HepG2 (cell line): Measurements from ENCODE around the gene PEX11B. TPM values are rescaled to one million over a fixed set of nuclear protein-coding genes. Genes with fewer than 3 reads are reported as not detected.

Source experiments
- ATAC-seq: fragments of 200-7000 bp; cut with Tn5 transposase; 3 replicates; pipeline ENCODE4 v1.9.1; 2020; ENCODE audit warnings: mild to moderate bottlenecking, moderate library complexity
- BruUV-seq: library from RNA; stranded (reverse); fragments of 400-500 nt; replicated peaks from 2 replicates; lab custom pipeline; 2021; lab: Mats Ljungman, UMichigan
- CTCF ChIA-PET: fragments of 300-600 bp; formaldehyde crosslinking; extraction: SDS; loops from one replicate; lab custom pipeline; 2021; ENCODE audit warnings: low total read pairs, inconsistent platforms, low intra/inter-chr PET ratio; lab: Yijun Ruan, JAX
- POLR2A ChIA-PET: fragments of 350-600 bp; sonication (Branson Sonifier 250); formaldehyde crosslinking; loops from one replicate; lab custom pipeline; 2020; ENCODE audit warnings: antibody characterized with exemption, inconsistent platforms; lab: Yijun Ruan, JAX
- DNase-seq: peaks from one replicate; pipeline ENCODE4 v3.0.0-alpha.2; 2015; ENCODE audit warnings: low spot score
- FAIRE-seq: peaks from 3 replicates; lab custom pipeline; 2011; peaks lifted over from hg19 to GRCh38; lab: Jason Lieb, UNC
- H2AFZ ChIP-seq: one replicate; pipeline ENCODE4 v1.6.1; 2011; ENCODE audit warnings: low read length, inconsistent platforms
- H3K27ac ChIP-seq: fragments of 300-600 bp; 3 replicates; pipeline ENCODE4 v1.8.0; 2011; ENCODE audit warnings: mixed run types, mild to moderate bottlenecking, mixed read lengths, low read length, inconsistent platforms; ENCODE audit not compliant: insufficient read depth; ENCODE audit errors: extremely low read length
- H3K27me3 ChIP-seq, 2 experiments: fragments of 200-600 bp in 1 of 2; 2 replicates in 1 of 2; 3 replicates in 1 of 2; pipeline versions ENCODE4 v1.6.0 to v1.8.0; 2011; ENCODE audit warnings: low read length in 2 of 2, mild to moderate bottlenecking in 2 of 2, moderate library complexity in 2 of 2, inconsistent platforms in 1 of 2; ENCODE audit not compliant: insufficient read depth in 2 of 2, control insufficient read depth in 1 of 2
- H3K36me3 ChIP-seq, 2 experiments: fragments of 200-600 bp in 1 of 2; replicated peaks in 1 of 2; 2 replicates in 1 of 2; 3 replicates in 1 of 2; pipeline versions ENCODE4 v1.5.1 to v1.8.0; 2011; ENCODE audit warnings: low read length in 2 of 2, inconsistent platforms in 1 of 2; ENCODE audit not compliant: insufficient read depth in 2 of 2, control insufficient read depth in 1 of 2
- H3K4me1 ChIP-seq: 2 replicates; pipeline ENCODE4 v1.5.1; 2012; ENCODE audit warnings: low read length, inconsistent platforms; ENCODE audit not compliant: insufficient read depth
- H3K4me2 ChIP-seq: 2 replicates; pipeline ENCODE4 v1.6.0; 2011; ENCODE audit warnings: low read depth, low read length, inconsistent platforms
- H3K4me3 ChIP-seq, 3 experiments: fragments of 200-600 bp in 1 of 3; sonication (generic), shearing (Covaris generic) in 1 of 3; replicated peaks in 1 of 3; 2 replicates each; pipeline ENCODE4 v1.5.1; 2011 to 2016; ENCODE audit warnings: low read length in 3 of 3, inconsistent platforms in 2 of 3, low read depth in 2 of 3, mild to moderate bottlenecking in 2 of 3, control low read depth in 1 of 3, mixed read lengths in 1 of 3; ENCODE audit not compliant: insufficient read depth in 1 of 3
- H3K79me2 ChIP-seq: one replicate; pipeline ENCODE4 v1.6.1; 2011; ENCODE audit warnings: low read length, inconsistent platforms; ENCODE audit not compliant: insufficient read depth
- H3K9ac ChIP-seq: 2 replicates; pipeline ENCODE4 v1.6.0; 2011; ENCODE audit warnings: mild to moderate bottlenecking, low read depth, low read length, inconsistent platforms; ENCODE audit not compliant: insufficient read depth
- H3K9me3 ChIP-seq: 2 replicates; pipeline ENCODE4 v1.5.1; 2012; ENCODE audit warnings: mild to moderate bottlenecking, low read length
- H4K20me1 ChIP-seq: 2 replicates; pipeline ENCODE4 v1.6.0; 2011; ENCODE audit warnings: inconsistent platforms, mild to moderate bottlenecking, low read length, moderate library complexity; ENCODE audit not compliant: insufficient read depth
- ATF1 ChIP-seq: IDR thresholded peaks from 2 replicates; pipeline ENCODE4 v1.6.1; 2016; ENCODE audit warnings: mild to moderate bottlenecking, control low read depth
- FOXC1 ChIP-seq: sonication (generic); formaldehyde crosslinking; IDR thresholded peaks from 2 replicates; pipeline ENCODE4 v1.8.0; 2022; ENCODE audit warnings: mild to moderate bottlenecking, missing genetic modification reagents, borderline replicate concordance
- LBX2 ChIP-seq: sonication (generic); formaldehyde crosslinking; IDR thresholded peaks from 2 replicates; pipeline ENCODE4 v1.5.0; 2020; ENCODE audit warnings: missing genetic modification reagents, mild to moderate bottlenecking, borderline replicate concordance
- POLR2G ChIP-seq: fragments of 200-400 bp; formaldehyde crosslinking; IDR thresholded peaks from 2 replicates; pipeline ENCODE4 v1.6.1; 2018; ENCODE audit warnings: mild to moderate bottlenecking, low read depth, low read length, moderate library complexity
- SIX4 ChIP-seq: sonication (generic); formaldehyde crosslinking; IDR thresholded peaks from 2 replicates; pipeline ENCODE4 v1.4.0; 2020; ENCODE audit warnings: missing genetic modification reagents
- ZBTB26 ChIP-seq: IDR thresholded peaks from 2 replicates; pipeline ENCODE4 v1.6.1; 2016; ENCODE audit warnings: missing compliant biosample characterization, missing genetic modification reagents, borderline replicate concordance
- ZNF263 ChIP-seq: sonication (generic); formaldehyde crosslinking; IDR thresholded peaks from 2 replicates; pipeline ENCODE4 v1.4.0; 2020; ENCODE audit warnings: missing genetic modification reagents
- ZNF343 ChIP-seq: sonication (generic); formaldehyde crosslinking; IDR thresholded peaks from 2 replicates; pipeline ENCODE4 v1.4.0; 2020; ENCODE audit warnings: mild to moderate bottlenecking, missing genetic modification reagents
- ZNF790 ChIP-seq: sonication (generic); formaldehyde crosslinking; IDR thresholded peaks from 2 replicates; pipeline ENCODE4 v1.8.0; 2022; ENCODE audit warnings: missing genetic modification reagents, mild to moderate bottlenecking, borderline replicate concordance
- ZNF878 ChIP-seq: sonication (generic); formaldehyde crosslinking; IDR thresholded peaks from 2 replicates; pipeline ENCODE4 v1.8.1; 2023; ENCODE audit warnings: mild to moderate bottlenecking, missing genetic modification reagents, moderate library complexity
- ZNF891 ChIP-seq: sonication (generic); formaldehyde crosslinking; IDR thresholded peaks from 2 replicates; pipeline ENCODE4 v1.5.0; 2020; ENCODE audit warnings: mild to moderate bottlenecking, missing genetic modification reagents
- WGBS: methylation state at CpG from one replicate; pipeline ENCODE4 v1.1.6; 2017; ENCODE audit warnings: low lambda C conversion rate; 5-methylcytosine and 5-hydroxymethylcytosine counted together
- in situ Hi-C: cut with HindIII; loops from 2 replicates; pipeline ENCODE4 v1.10.0; 2017; ENCODE audit warnings: low pct_unique_long_range_greater_than_20kb; ENCODE audit not compliant: extremely low pct_ligation_motif_present
- intact Hi-C: fragments of 100-400 bp; cut with micrococcal nuclease; formaldehyde crosslinking; loops from one replicate; pipeline ENCODE4 v1.10.0; 2022; ENCODE audit not compliant: unreplicated experiment
- polyA plus RNA-seq, 8 experiments: library from polyadenylated mRNA; depleted of rRNA in 3 of 8; stranded (reverse) in 7 of 8; unstranded in 1 of 8; fragments of >200 nt; fragmentation: Illumina TruSeq in 4 of 8; extraction: Trizol in 4 of 8; gene quantifications; 2 replicates each; pipeline versions ENCODE4 v1.2.1 to v1.2.3, GENCODE V29; 2011 to 2016; ENCODE audit warnings: low read depth in 4 of 8, missing spikeins in 1 of 8, mixed read lengths in 1 of 8; ENCODE audit not compliant: insufficient read depth in 1 of 8
- total RNA-seq, 5 experiments: library from RNA; depleted of rRNA; stranded (reverse); fragments of >200 nt; fragmentation: Illumina TruSeq; extraction: Trizol; gene quantifications; 2 replicates each; pipeline ENCODE4 v1.2.3, GENCODE V29; 2016; ENCODE audit warnings: low read depth in 1 of 5
- TF ChIP-seq, protein P1 (sequence below): sonication (generic); formaldehyde crosslinking; IDR thresholded peaks from 2 replicates; pipeline ENCODE4 v1.4.0; 2020; ENCODE audit warnings: mild to moderate bottlenecking, missing genetic modification reagents, borderline replicate concordance

The PEX11B gene
- total and polyA plus RNA-seq, 2 of the 13 experiments (the other 11 are each of a cell fraction or from before 2014, with no cell fraction given): 21.6 to 48.4 TPM

- TSS peak; percentile 97 for BruUV-seq
- H3K4me3 ChIP-seq: no peak overlapping the region; a peak in 1 of 6 replicates
- no peaks in the 10 kb centered on the region for H4K20me1 ChIP-seq
- DNase-seq (no peak), ATAC-seq (peak; percentile 52), FAIRE-seq (no peak)
- CTCF ChIA-PET: interaction anchor here (1.0 to 3.3 kb wide), 7 partner anchors 8 to 121 kb away, joined by 3 to 93 read pairs (median 7); partner anchors contain the start of genes ITGA10 and RBM8A
- no peaks in the 10 kb centered on the region for H3K9me3 ChIP-seq
- no peaks in the 10 kb centered on the region for H3K27me3 ChIP-seq
- H3K4me2 ChIP-seq: peak overlapping the region; percentile 71
- H2AFZ ChIP-seq: no peak overlapping the region
- H3K4me1 ChIP-seq: peaks cover 81% of the 10 kb centered on the region
- H3K9ac ChIP-seq: peak overlapping the region; percentile 42; the same call in 1 of the 2 replicates
- WGBS: 57% methylated on average over 3 of the region's 3 CpGs
- no peaks in the 10 kb centered on the region for H3K79me2 ChIP-seq
- in situ Hi-C loops (no loop called here), intact Hi-C loops (loop anchor here (1.0 to 5.0 kb wide), 6 partner anchors 18 to 121 kb away; partner anchors contain the start of genes ITGA10, LIX1L, PIAS3 and RBM8A)
- peak overlapping the region; percentile 63 for H3K27ac ChIP-seq
- no peaks in the 10 kb centered on the region for H3K36me3 ChIP-seq
- POLR2A ChIA-PET: interaction anchor here (0.9 to 2.9 kb wide), 16 partner anchors 10 to 160 kb away, joined by 3 to 29 read pairs (median 4); partner anchors contain the start of genes ANKRD34A, ITGA10, NUDT17 and PEX11B
- no peak for TF ChIP-seq LBX2 (CRISPR knock-in tag)
- 0 out of 2 replicates have a peak, but pooled peaks have one; percentile 33 for TF ChIP-seq ZNF790 (CRISPR knock-in tag)
- no peak for TF ChIP-seq ZBTB26
- 0 out of 2 replicates have a peak, but pooled peaks have one; percentile 13 for TF ChIP-seq ZNF878 (CRISPR knock-in tag)
- no peak for TF ChIP-seq ZNF891
- TF ChIP-seq SIX4 (CRISPR knock-in tag): no peak
- TF ChIP-seq ZNF263 (CRISPR knock-in tag): 0 out of 2 replicates have a peak, but pooled peaks have one; percentile 15
- 0 out of 2 replicates have a peak, but pooled peaks have one; percentile 6 for TF ChIP-seq POLR2G
- no peak for TF ChIP-seq FOXC1 (CRISPR knock-in tag)
- peak; percentile 8; the same call in 1 of the 2 replicates for TF ChIP-seq ATF1 (CRISPR knock-in tag)
- 0 out of 2 replicates have a peak, but pooled peaks have one; percentile 20 for TF ChIP-seq ZNF343
- TF ChIP-seq, protein P1, sequence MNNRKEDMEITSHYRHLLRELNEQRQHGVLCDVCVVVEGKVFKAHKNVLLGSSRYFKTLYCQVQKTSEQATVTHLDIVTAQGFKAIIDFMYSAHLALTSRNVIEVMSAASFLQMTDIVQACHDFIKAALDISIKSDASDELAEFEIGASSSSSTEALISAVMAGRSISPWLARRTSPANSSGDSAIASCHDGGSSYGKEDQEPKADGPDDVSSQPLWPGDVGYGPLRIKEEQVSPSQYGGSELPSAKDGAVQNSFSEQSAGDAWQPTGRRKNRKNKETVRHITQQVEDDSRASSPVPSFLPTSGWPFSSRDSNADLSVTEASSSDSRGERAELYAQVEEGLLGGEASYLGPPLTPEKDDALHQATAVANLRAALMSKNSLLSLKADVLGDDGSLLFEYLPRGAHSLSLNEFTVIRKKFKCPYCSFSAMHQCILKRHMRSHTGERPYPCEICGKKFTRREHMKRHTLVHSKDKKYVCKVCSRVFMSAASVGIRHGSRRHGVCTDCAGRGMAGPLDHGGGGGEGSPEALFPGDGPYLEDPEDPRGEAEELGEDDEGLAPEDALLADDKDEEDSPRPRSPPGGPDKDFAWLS: 0 out of 2 replicates have a peak, but pooled peaks have one; percentile 28
These were observed 25.9 kb downstream of the PEX11B start for GRCh38 chr1:145892486-145893087.
